ENCODE results near the gene PPP2R5B. TPM values are rescaled to one million over a fixed set of nuclear protein-coding genes. Genes with fewer than 3 reads are reported as not detected.

The PPP2R5B gene
- total RNA-seq, 1 donor from 2014 or later, result 8.2 TPM

GRCh38 chr11:64887757-64888405 lies 36.6 kb upstream of the PPP2R5B start:
- TF ChIP-seq CTCF (IDR thresholded peaks at IDR 0.05; ENCODE audit: insufficient read depth, low read length, severe bottlenecking), result peak; percentile 97
- FAIRE-seq (no peak), DNase-seq (ENCODE audit: low read depth) (peak; percentile 17)
- Histone ChIP-seq H3K36me3 (ENCODE audit: control insufficient read depth, insufficient read depth, low read length) (no peaks in the 10 kb centered on the region), H3K27me3 (ENCODE audit: control insufficient read depth, insufficient read depth, low read length) (no peaks in the 10 kb centered on the region), H3K4me3 (ENCODE audit: low read depth, low read length) (no peak overlapping the region)

GRCh38 chr11:64888406-64888728 lies 36.1 kb upstream of the PPP2R5B start:
- Histone ChIP-seq H3K4me3 (ENCODE audit: low read depth, low read length) (no peak overlapping the region), H3K36me3 (ENCODE audit: control insufficient read depth, insufficient read depth, low read length) (no peaks in the 10 kb centered on the region), H3K27me3 (ENCODE audit: control insufficient read depth, insufficient read depth, low read length) (no peaks in the 10 kb centered on the region)
- no peak for TF ChIP-seq CTCF (IDR thresholded peaks at IDR 0.05; ENCODE audit: insufficient read depth, low read length, severe bottlenecking)
- no peak for DNase-seq (ENCODE audit: low read depth)
- no peak for FAIRE-seq

GRCh38 chr11:64888729-64889511 lies 35.6 kb upstream of the PPP2R5B start:
- Histone ChIP-seq H3K4me3 (ENCODE audit: low read depth, low read length) (no peak overlapping the region), H3K36me3 (ENCODE audit: control insufficient read depth, insufficient read depth, low read length) (no peaks in the 10 kb centered on the region), H3K27me3 (ENCODE audit: control insufficient read depth, insufficient read depth, low read length) (no peaks in the 10 kb centered on the region)
- FAIRE-seq, result no peak
- TF ChIP-seq CTCF (IDR thresholded peaks at IDR 0.05; ENCODE audit: insufficient read depth, low read length, severe bottlenecking), result no peak
- no peak for DNase-seq (ENCODE audit: low read depth)

- FAIRE-seq, result no peak
- TF ChIP-seq CTCF (IDR thresholded peaks at IDR 0.05; ENCODE audit: insufficient read depth, low read length, severe bottlenecking), result no peak
- Histone ChIP-seq H3K36me3 (ENCODE audit: control insufficient read depth, insufficient read depth, low read length) (peaks cover 2% of the 10 kb centered on the region), H3K27me3 (ENCODE audit: control insufficient read depth, insufficient read depth, low read length) (no peaks in the 10 kb centered on the region), H3K4me3 (ENCODE audit: low read depth, low read length) (no peak overlapping the region)
- DNase-seq (ENCODE audit: low read depth), result no peak
Measured at GRCh38 chr11:64890522-64890939, 34.0 kb upstream of the PPP2R5B start.

- no peak for FAIRE-seq
- no peak overlapping the region for H3K4me3 ChIP-seq (ENCODE audit: low read depth, low read length)
- no peak for DNase-seq (ENCODE audit: low read depth)
- peaks cover 2% of the 10 kb centered on the region for H3K36me3 ChIP-seq (ENCODE audit: control insufficient read depth, insufficient read depth, low read length)
- TF ChIP-seq CTCF (IDR thresholded peaks at IDR 0.05; ENCODE audit: insufficient read depth, low read length, severe bottlenecking), result no peak
- H3K27me3 ChIP-seq (ENCODE audit: control insufficient read depth, insufficient read depth, low read length), result no peaks in the 10 kb centered on the region
Measured at GRCh38 chr11:64891215-64891848, 33.2 kb upstream of the PPP2R5B start.

All from bronchial epithelial cell (primary cell).